Esophagus muscularis mucosa (tissue), 3 donors: ENCODE results near the gene ATP5F1D.

Experiments
- CTCF ChIP-seq, 3 experiments: fragments of 200-600 bp in 2 of 3; fragments of 450-650 bp in 1 of 3; sonication (generic) in 2 of 3; IDR thresholded peaks; one replicate each; pipeline ENCODE4 v1.5.1; 2017 to 2019; ENCODE audit warnings: antibody characterized with exemption in 3 of 3, mild to moderate bottlenecking in 2 of 3, moderate library complexity in 1 of 3
- POLR2A ChIP-seq: fragments of 450-650 bp; IDR thresholded peaks from one replicate; pipeline ENCODE4 v1.6.1; 2017; ENCODE audit warnings: antibody characterized with exemption, moderate library complexity, mild to moderate bottlenecking, low read depth
- POLR2AphosphoS5 ChIP-seq, 2 donors: sonication (generic); formaldehyde crosslinking; IDR thresholded peaks; one replicate each; pipeline ENCODE4 v1.6.1; 2017; ENCODE audit warnings: antibody characterized with exemption in 2 of 2

GRCh38 chr19:1272423-1273262 lies 31.1 kb downstream of the ATP5F1D start:
- TF ChIP-seq CTCF (IDR thresholded peaks at IDR 0.05), result no peak
- TF ChIP-seq POLR2AphosphoS5 (IDR thresholded peaks at IDR 0.05), result no peak
- peak; percentile 5 for TF ChIP-seq POLR2A
